Caco-2 (cell line): ENCODE data around the gene IL19. TPM values are rescaled to one million over a fixed set of nuclear protein-coding genes. Genes with fewer than 3 reads are reported as not detected.

Experiments used
- BruUV-seq: library from RNA; stranded (reverse); fragments of 400-500 nt; replicated peaks from 2 replicates; lab custom pipeline; 2021; lab: Mats Ljungman, UMichigan
- CTCF ChIA-PET: fragments of 300-600 bp; sonication (Branson Sonifier 250); formaldehyde crosslinking; loops from one replicate; lab custom pipeline; 2022; ENCODE audit warnings: antibody characterized with exemption; lab: Charles Lee
- POLR2A ChIA-PET: fragments of 300-600 bp; sonication (Branson Sonifier 250); formaldehyde crosslinking; loops from one replicate; lab custom pipeline; 2022; ENCODE audit warnings: antibody characterized with exemption; lab: Charles Lee
- DNase-seq, 2 experiments: peaks; one replicate each; pipeline versions ENCODE4 v3.0.0 to v3.0.0-alpha.2; 2020 to 2022
- H3K27me3 ChIP-seq: replicated peaks from 2 replicates; pipeline ENCODE4 v1.6.0; 2011; ENCODE audit warnings: low read length; ENCODE audit not compliant: control insufficient read depth, insufficient read depth
- H3K36me3 ChIP-seq: 2 replicates; pipeline ENCODE4 v1.5.1; 2011; ENCODE audit warnings: low read length; ENCODE audit not compliant: control insufficient read depth, insufficient read depth
- H3K4me1 ChIP-seq: fragments of 250-450 bp; sonication (Bioruptor Pico); 2 replicates; pipeline ENCODE4 v1.5.1; 2020; ENCODE audit warnings: mild to moderate bottlenecking
- H3K4me3 ChIP-seq: 2 replicates; pipeline ENCODE4 v1.5.1; 2011; ENCODE audit warnings: low read depth, mild to moderate bottlenecking, control low read depth, low read length
- H3K9me3 ChIP-seq: fragments of 250-450 bp; sonication (Bioruptor Pico); 2 replicates; pipeline ENCODE4 v1.5.1; 2020; ENCODE audit warnings: mild to moderate bottlenecking, moderate library complexity
- H3K27ac Mint-ChIP-seq: one replicate; pipeline ENCODE4 v1.8.0; 2022; ENCODE audit warnings: mixed read lengths; ENCODE audit not compliant: unreplicated experiment
- H3K27me3 Mint-ChIP-seq: one replicate; pipeline ENCODE4 v1.8.0; 2022; ENCODE audit warnings: mixed read lengths; ENCODE audit not compliant: insufficient read depth, unreplicated experiment
- H3K36me3 Mint-ChIP-seq: one replicate; pipeline ENCODE4 v1.8.0; 2022; ENCODE audit warnings: mild to moderate bottlenecking, mixed read lengths; ENCODE audit not compliant: insufficient read depth, unreplicated experiment
- H3K4me1 Mint-ChIP-seq: one replicate; pipeline ENCODE4 v1.8.0; 2022; ENCODE audit warnings: low read depth, mixed read lengths; ENCODE audit not compliant: unreplicated experiment
- H3K4me3 Mint-ChIP-seq: one replicate; pipeline ENCODE4 v1.8.0; 2022; ENCODE audit warnings: mild to moderate bottlenecking, moderate library complexity, mixed read lengths; ENCODE audit not compliant: unreplicated experiment
- H3K9me3 Mint-ChIP-seq: one replicate; pipeline ENCODE4 v1.8.0; 2022; ENCODE audit warnings: mixed read lengths; ENCODE audit not compliant: unreplicated experiment
- intact Hi-C: fragments of 100-400 bp; cut with micrococcal nuclease; formaldehyde crosslinking; loops from one replicate; pipeline ENCODE4 v1.10.0; 2022; ENCODE audit not compliant: unreplicated experiment
- total RNA-seq: library from RNA; stranded (reverse); gene quantifications from 2 replicates; pipeline ENCODE4 v1.2.3, GENCODE V29; 2022
- TF ChIP-seq, protein P1 (sequence below), 2 experiments: fragments of 200-600 bp in 1 of 2; IDR thresholded peaks; 1 replicate in 1 of 2; 2 replicates in 1 of 2; pipeline versions ENCODE4 v1.5.1 to v1.8.0; 2011 to 2022; ENCODE audit warnings: antibody characterized with exemption in 1 of 2, control low read depth in 1 of 2, inconsistent platforms in 1 of 2, low read depth in 1 of 2, low read length in 1 of 2, mild to moderate bottlenecking in 1 of 2, moderate library complexity in 1 of 2; ENCODE audit not compliant: insufficient read depth in 1 of 2, severe bottlenecking in 1 of 2, unreplicated experiment in 1 of 2

IL19 gene
- total RNA-seq, 1 experiment from 2014 or later, result not detected

DNA sequence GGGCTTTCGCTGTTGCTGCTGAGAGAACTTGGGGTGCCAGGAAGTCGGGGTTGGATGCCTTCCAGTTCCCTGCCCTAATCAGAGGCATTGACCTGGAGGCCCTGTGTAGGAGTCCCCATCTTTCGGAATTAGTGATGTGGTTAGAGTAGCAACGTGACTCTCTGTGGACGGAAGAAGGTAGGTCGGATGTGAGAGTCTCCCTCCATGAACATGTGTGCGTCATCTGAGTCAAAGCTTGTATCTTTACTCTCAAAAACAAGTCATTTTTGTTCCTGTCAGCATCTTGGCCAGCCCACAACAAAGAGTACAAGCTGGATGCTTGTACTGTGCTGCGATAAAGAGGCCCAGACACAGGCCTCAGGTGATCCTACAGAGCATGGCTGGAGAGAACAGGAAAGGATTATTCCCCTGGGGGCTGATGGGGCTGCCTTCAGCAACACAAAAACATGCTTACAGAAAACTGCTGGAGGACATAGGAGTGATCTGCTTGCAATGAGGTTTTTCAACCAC, 32.7 kb downstream of the IL19 start:
- intact Hi-C loops, result no loop called here
- H3K36me3 Mint-ChIP-seq, result no peaks in the 10 kb centered on the region
- no peaks in the 10 kb centered on the region for H3K4me1 ChIP-seq
- ChIA-PET POLR2A (no interaction called here), CTCF (interaction anchor here (0.8 kb wide), 1 partner anchor 68 kb away, joined by 3 read pairs; no protein-coding TSS in a partner anchor)
- H3K9me3 ChIP-seq, result no peaks in the 10 kb centered on the region
- TF ChIP-seq, protein P1, sequence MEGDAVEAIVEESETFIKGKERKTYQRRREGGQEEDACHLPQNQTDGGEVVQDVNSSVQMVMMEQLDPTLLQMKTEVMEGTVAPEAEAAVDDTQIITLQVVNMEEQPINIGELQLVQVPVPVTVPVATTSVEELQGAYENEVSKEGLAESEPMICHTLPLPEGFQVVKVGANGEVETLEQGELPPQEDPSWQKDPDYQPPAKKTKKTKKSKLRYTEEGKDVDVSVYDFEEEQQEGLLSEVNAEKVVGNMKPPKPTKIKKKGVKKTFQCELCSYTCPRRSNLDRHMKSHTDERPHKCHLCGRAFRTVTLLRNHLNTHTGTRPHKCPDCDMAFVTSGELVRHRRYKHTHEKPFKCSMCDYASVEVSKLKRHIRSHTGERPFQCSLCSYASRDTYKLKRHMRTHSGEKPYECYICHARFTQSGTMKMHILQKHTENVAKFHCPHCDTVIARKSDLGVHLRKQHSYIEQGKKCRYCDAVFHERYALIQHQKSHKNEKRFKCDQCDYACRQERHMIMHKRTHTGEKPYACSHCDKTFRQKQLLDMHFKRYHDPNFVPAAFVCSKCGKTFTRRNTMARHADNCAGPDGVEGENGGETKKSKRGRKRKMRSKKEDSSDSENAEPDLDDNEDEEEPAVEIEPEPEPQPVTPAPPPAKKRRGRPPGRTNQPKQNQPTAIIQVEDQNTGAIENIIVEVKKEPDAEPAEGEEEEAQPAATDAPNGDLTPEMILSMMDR (IDR thresholded peaks at IDR 0.05; ENCODE audit: insufficient read depth in 1 of 2, low read depth in 1 of 2, low read length in 1 of 2, severe bottlenecking in 1 of 2, unreplicated experiment in 1 of 2), result no peak
- DNase-seq, result no peak
- H3K27me3 Mint-ChIP-seq, result no peaks in the 10 kb centered on the region
- H3K4me3 Mint-ChIP-seq, result no peak overlapping the region
- H3K9me3 Mint-ChIP-seq, result no peaks in the 10 kb centered on the region
- H3K4me3 ChIP-seq, result no peak overlapping the region
- no peak overlapping the region for H3K27ac Mint-ChIP-seq
- no peaks in the 10 kb centered on the region for H3K36me3 ChIP-seq
- no TSS peak for BruUV-seq
- peaks cover 6% of the 10 kb centered on the region for H3K4me1 Mint-ChIP-seq
- H3K27me3 ChIP-seq, result no peaks in the 10 kb centered on the region

DNA sequence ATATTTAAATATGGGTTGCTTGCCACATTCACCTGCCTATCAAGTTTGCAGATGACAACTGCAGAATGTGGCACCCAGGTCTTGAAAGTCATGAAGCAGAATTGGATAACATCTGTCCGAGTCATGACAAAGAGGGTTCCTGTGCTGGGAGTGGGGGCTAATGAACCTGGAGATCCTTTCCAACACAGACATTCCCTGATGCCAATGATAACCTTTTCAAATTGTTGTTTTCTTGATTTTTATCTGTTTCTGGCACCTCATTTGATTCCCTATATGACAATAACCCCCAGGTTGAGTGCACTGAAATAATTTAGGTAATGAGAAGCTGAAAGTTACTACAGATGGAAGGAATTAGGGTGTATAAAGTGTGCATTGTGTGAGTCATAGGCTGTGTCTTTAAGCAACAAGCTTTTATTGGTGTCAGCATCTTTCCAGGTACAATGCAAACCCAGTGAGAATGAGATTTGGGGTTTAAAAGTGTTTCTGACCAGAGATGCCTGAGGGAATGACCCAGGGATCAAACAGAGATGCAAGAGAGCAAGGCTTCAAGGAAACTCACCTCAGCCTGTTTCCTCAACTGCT, 33.7 kb downstream of the IL19 start:
- no peaks in the 10 kb centered on the region for H3K27me3 Mint-ChIP-seq
- TF ChIP-seq, protein P1 (IDR thresholded peaks at IDR 0.05; ENCODE audit: insufficient read depth in 1 of 2, low read depth in 1 of 2, low read length in 1 of 2, severe bottlenecking in 1 of 2, unreplicated experiment in 1 of 2), result no peak
- no peaks in the 10 kb centered on the region for H3K4me1 ChIP-seq
- no peaks in the 10 kb centered on the region for H3K36me3 ChIP-seq
- no TSS peak for BruUV-seq
- ChIA-PET POLR2A (no interaction called here), CTCF (interaction anchor here (0.8 to 1.3 kb wide), 3 partner anchors 68 to 70 kb away, joined by 3 to 5 read pairs (median 3); no protein-coding TSS in a partner anchor)
- DNase-seq, result no peak
- no peak overlapping the region for H3K27ac Mint-ChIP-seq
- H3K36me3 Mint-ChIP-seq, result no peaks in the 10 kb centered on the region
- H3K4me3 Mint-ChIP-seq, result no peak overlapping the region
- no peak overlapping the region for H3K4me3 ChIP-seq
- intact Hi-C loops, result no loop called here
- no peaks in the 10 kb centered on the region for H3K9me3 ChIP-seq
- H3K9me3 Mint-ChIP-seq, result no peaks in the 10 kb centered on the region
- H3K27me3 ChIP-seq, result no peaks in the 10 kb centered on the region
- H3K4me1 Mint-ChIP-seq, result peaks cover 6% of the 10 kb centered on the region

DNA sequence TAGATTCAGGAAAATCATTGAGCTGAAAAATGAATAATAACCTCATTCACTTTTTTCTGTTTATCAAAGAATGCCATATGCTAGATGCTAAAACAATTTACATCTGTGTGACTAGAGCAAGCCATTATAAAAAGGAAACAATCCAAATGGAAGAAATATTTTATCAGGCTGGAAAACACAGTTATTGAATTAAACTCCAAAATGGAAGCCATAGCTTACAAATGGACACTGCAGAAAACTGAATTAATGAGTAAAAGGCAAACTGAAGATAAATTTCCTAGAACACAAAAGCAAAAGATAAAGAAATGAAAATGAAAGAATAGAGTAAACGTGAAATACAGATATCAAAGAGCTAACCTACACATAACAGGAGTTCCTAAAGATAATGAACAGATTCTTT, 34.8 kb downstream of the IL19 start:
- TF ChIP-seq, protein P1 (IDR thresholded peaks at IDR 0.05; ENCODE audit: insufficient read depth in 1 of 2, low read depth in 1 of 2, low read length in 1 of 2, severe bottlenecking in 1 of 2, unreplicated experiment in 1 of 2), result no peak
- ChIA-PET POLR2A (no interaction called here), CTCF (interaction anchor here (1.3 kb wide), 1 partner anchor 71 kb away, joined by 5 read pairs; no protein-coding TSS in a partner anchor)
- H3K27ac Mint-ChIP-seq, result no peak overlapping the region
- peaks cover 6% of the 10 kb centered on the region for H3K4me1 Mint-ChIP-seq
- H3K4me3 Mint-ChIP-seq, result no peak overlapping the region
- no peaks in the 10 kb centered on the region for H3K27me3 Mint-ChIP-seq
- H3K9me3 Mint-ChIP-seq, result no peaks in the 10 kb centered on the region
- H3K36me3 Mint-ChIP-seq, result no peaks in the 10 kb centered on the region
- H3K36me3 ChIP-seq, result no peaks in the 10 kb centered on the region
- H3K4me3 ChIP-seq, result no peak overlapping the region
- intact Hi-C loops, result no loop called here
- no TSS peak for BruUV-seq
- H3K4me1 ChIP-seq, result no peaks in the 10 kb centered on the region
- DNase-seq, result no peak
- no peaks in the 10 kb centered on the region for H3K9me3 ChIP-seq
- no peaks in the 10 kb centered on the region for H3K27me3 ChIP-seq
